Lower lobe of right lung (tissue), 2 donors: Measurements from ENCODE around the gene HSPG2. TPM values are rescaled to one million over a fixed set of nuclear protein-coding genes. Genes with fewer than 3 reads are reported as not detected.
"Not testable (repeated sequence)": the region's sequence is repeated elsewhere in the genome, so short reads cannot be mapped to it uniquely, and the experiment has no call there.

Source experiments
- ATAC-seq, 2 donors: fragments of 200-7000 bp; cut with Tn5 transposase; one replicate each; pipeline ENCODE4 v1.9.1; 2020 to 2022; ENCODE audit warnings: mild to moderate bottlenecking in 2 of 2, moderate library complexity in 2 of 2
- DNase-seq: peaks from one replicate; pipeline ENCODE4 v3.0.0-alpha.2; 2020
- H3K27ac ChIP-seq: fragments of 200-600 bp; one replicate; pipeline ENCODE4 v1.8.0; 2022
- H3K27me3 ChIP-seq: fragments of 200-600 bp; one replicate; pipeline ENCODE4 v1.8.0; 2022; ENCODE audit warnings: low read depth
- H3K36me3 ChIP-seq: fragments of 200-600 bp; one replicate; pipeline ENCODE4 v1.8.0; 2022; ENCODE audit warnings: mild to moderate bottlenecking
- H3K4me1 ChIP-seq: fragments of 200-600 bp; one replicate; pipeline ENCODE4 v1.8.0; 2022
- H3K4me3 ChIP-seq: fragments of 200-600 bp; one replicate; pipeline ENCODE4 v1.8.0; 2022; ENCODE audit warnings: mild to moderate bottlenecking
- H3K9me3 ChIP-seq: fragments of 200-600 bp; one replicate; pipeline ENCODE4 v1.8.0; 2022
- CTCF ChIP-seq: fragments of 200-600 bp; IDR thresholded peaks from one replicate; pipeline ENCODE4 v1.8.0; 2022; ENCODE audit warnings: antibody characterized with exemption, mild to moderate bottlenecking
- intact Hi-C: fragments of 100-400 bp; cut with DNase I; formaldehyde crosslinking; loops from one replicate; pipeline ENCODE4 v1.11.0; 2022
- total RNA-seq: library from RNA; stranded (reverse); fragmentation: NEBNext Ultra II Directional; extraction: Animal tissue kit (Norgen Biotek cat#: 25700); gene quantifications from one replicate; pipeline ENCODE4 v1.2.1, GENCODE V29; 2021
- donor health status: DM: no; HTN: yes; CAD: no; lungs with severe emphysema.

HSPG2 gene
- total RNA-seq, 1 donor from 2014 or later: 216 TPM

DNA sequence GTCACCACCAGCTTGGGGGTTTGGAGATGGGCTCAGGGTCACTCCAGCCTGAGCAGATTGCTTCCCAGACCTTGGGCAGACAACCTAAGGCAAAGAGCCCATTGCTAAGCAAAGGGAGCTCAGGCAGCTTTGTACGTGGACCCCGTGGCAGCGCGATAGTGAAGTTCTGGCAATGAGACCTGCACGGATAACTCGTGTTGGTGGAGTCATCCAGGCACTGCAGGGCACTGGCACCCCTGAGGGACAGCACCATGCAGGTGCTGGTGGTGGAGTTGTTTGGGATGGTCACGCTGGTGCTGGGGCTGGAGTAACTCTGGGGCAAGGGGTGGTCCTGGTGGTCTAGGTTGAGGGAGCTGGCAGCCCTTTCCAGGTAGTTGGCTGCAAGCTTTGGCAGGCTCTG lies 13.6 kb upstream of the HSPG2 start:
- intact Hi-C loops: no loop called here
- Histone ChIP-seq H3K4me1 (peaks cover 13% of the 10 kb centered on the region), H3K36me3 (no peaks in the 10 kb centered on the region), H3K27me3 (no peaks in the 10 kb centered on the region), H3K27ac (no peak overlapping the region), H3K9me3 (no peaks in the 10 kb centered on the region), H3K4me3 (no peak overlapping the region)
- no peak for ATAC-seq
- DNase-seq: no peak
- no peak for TF ChIP-seq CTCF

GRCh38 chr1:21946836-21947587 lies 9.9 kb upstream of the HSPG2 start:
- peak; percentile 22 to 31 for ATAC-seq
- H3K9me3 ChIP-seq: no peaks in the 10 kb centered on the region
- peaks cover 11% of the 10 kb centered on the region for H3K4me1 ChIP-seq
- no peak for DNase-seq
- H3K27me3 ChIP-seq: no peaks in the 10 kb centered on the region
- intact Hi-C loops: no loop called here
- H3K4me3 ChIP-seq: no peak overlapping the region
- peak; percentile 22 for TF ChIP-seq CTCF
- H3K36me3 ChIP-seq: no peaks in the 10 kb centered on the region
- no peak overlapping the region for H3K27ac ChIP-seq

DNA sequence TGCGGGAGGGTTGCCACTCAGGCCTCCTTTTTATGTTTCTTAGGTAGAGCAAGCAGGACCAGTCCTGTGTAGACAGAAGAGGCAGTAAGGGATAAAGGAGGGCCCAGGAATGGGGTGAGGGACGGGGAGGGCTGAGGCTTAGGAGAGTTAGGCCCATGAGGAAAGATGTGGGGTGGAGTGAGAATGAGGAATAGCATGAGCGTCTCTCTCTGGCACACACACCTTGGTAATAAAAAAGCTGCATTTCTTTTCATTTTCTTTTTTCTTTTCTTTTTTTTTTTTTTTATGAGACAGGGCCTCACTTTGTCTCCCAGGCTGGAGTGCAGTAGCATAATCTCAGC lies 7.6 kb upstream of the HSPG2 start:
- intact Hi-C loops: no loop called here
- H3K27ac ChIP-seq: no peak overlapping the region
- TF ChIP-seq CTCF: no peak
- H3K36me3 ChIP-seq: no peaks in the 10 kb centered on the region
- ATAC-seq (no peak), DNase-seq (no peak)
- H3K9me3 ChIP-seq: no peaks in the 10 kb centered on the region
- H3K4me1 ChIP-seq: peaks cover 18% of the 10 kb centered on the region
- H3K27me3 ChIP-seq: no peaks in the 10 kb centered on the region
- no peak overlapping the region for H3K4me3 ChIP-seq

DNA sequence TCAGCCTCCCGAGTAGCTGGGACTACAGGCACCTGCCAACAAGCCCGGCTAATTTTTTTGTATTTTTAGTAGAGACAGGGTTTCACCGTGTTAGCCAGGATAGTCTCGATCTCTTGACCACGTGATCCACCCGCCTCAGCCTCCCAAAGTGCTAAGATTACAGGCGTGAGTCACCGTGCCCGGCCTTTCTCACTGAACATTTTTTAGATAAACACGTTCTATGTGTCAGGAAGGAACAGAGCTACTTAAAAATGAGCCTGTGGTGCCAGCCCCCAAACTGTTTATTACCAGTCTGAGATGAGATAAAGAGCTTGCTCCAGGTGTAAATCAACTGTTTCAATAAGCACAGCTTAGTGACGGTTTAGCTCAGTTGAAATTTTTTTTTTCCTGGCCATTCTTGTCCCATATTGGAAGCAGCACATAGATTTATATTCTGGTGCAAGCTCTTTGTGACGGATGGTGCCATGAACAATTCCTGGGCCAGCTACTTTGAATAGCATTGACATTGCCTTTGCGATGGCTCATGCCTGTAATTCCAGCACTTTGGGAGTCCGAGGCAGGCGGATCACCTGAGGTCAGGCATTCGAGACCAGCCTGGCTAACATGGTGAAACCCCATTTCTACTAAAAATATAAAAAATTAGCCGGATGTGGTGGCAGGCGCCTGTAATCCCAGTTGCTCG lies 6.0 kb upstream of the HSPG2 start:
- H3K36me3 ChIP-seq, intact Hi-C loops, DNase-seq, H3K9me3 ChIP-seq, H3K4me3 ChIP-seq, H3K27ac ChIP-seq, H3K27me3 ChIP-seq: not testable (repeated sequence)
- peaks cover 33% of the 10 kb centered on the region for H3K4me1 ChIP-seq
- peak in 1 of 2 donors; percentile 59 for ATAC-seq

- H3K4me3 ChIP-seq: no peak overlapping the region
- ATAC-seq (no peak), DNase-seq (no peak)
- H3K9me3 ChIP-seq: no peaks in the 10 kb centered on the region
- no peak overlapping the region for H3K27ac ChIP-seq
- peaks cover 39% of the 10 kb centered on the region for H3K4me1 ChIP-seq
- H3K27me3 ChIP-seq: no peaks in the 10 kb centered on the region
- intact Hi-C loops: no loop called here
- H3K36me3 ChIP-seq: no peaks in the 10 kb centered on the region
- no peak for TF ChIP-seq CTCF
Observed at GRCh38 chr1:21942464-21942863, 5.4 kb upstream of the HSPG2 start.

- intact Hi-C loops: no loop called here
Observed at GRCh38 chr1:21941370-21941769, 4.3 kb upstream of the HSPG2 start.

More at GRCh38 chr1:21941370-21941769, 4.3 kb upstream of the HSPG2 start:
- no peaks in the 10 kb centered on the region for H3K9me3 ChIP-seq
- no peak for ATAC-seq
- TF ChIP-seq CTCF: no peak
- DNase-seq: no peak
- H3K36me3 ChIP-seq: no peaks in the 10 kb centered on the region
- H3K4me1 ChIP-seq: peaks cover 33% of the 10 kb centered on the region
- H3K27me3 ChIP-seq: no peaks in the 10 kb centered on the region
- H3K4me3 ChIP-seq: no peak overlapping the region
- H3K27ac ChIP-seq: no peak overlapping the region
